Stimulated activated CD4-positive, alpha-beta T cell treated with anti-CD3 and anti-CD28 coated beads, TNF-alpha, amount 100 ng/mL, for 4 hours (primary cell): ENCODE results near the gene CCDC27.
"Not testable (repeated sequence)": the region's sequence is repeated elsewhere in the genome, so short reads cannot be mapped to it uniquely, and the experiment has no call there.

Experiments used
- DNase-seq, 3 experiments: peaks; one replicate each; pipeline ENCODE4 v3.0.0-alpha.2; 2020; ENCODE audit warnings: low read depth in 3 of 3

The CCDC27 gene

GRCh38 chr1:3736708-3737107, 15.5 kb upstream of the CCDC27 start:
- DNase-seq: no peak

GRCh38 chr1:3738943-3739342, 13.3 kb upstream of the CCDC27 start:
- DNase-seq: no peak

- no peak for DNase-seq
Measured at GRCh38 chr1:3740042-3740441, 12.2 kb upstream of the CCDC27 start.

GRCh38 chr1:3740752-3741151, 11.5 kb upstream of the CCDC27 start:
- DNase-seq: no peak

- no peak for DNase-seq
Measured at GRCh38 chr1:3741566-3742438, 10.4 kb upstream of the CCDC27 start.

GRCh38 chr1:3742439-3743298, 9.6 kb upstream of the CCDC27 start:
- DNase-seq: no peak

- DNase-seq: no peak
Measured at GRCh38 chr1:3743421-3743820, 8.8 kb upstream of the CCDC27 start.

GRCh38 chr1:3743826-3744225, 8.4 kb upstream of the CCDC27 start:
- DNase-seq: no peak

GRCh38 chr1:3744646-3745045, 7.6 kb upstream of the CCDC27 start:
- DNase-seq: no peak

GRCh38 chr1:3745071-3745470, 7.2 kb upstream of the CCDC27 start:
- no peak for DNase-seq

GRCh38 chr1:3745590-3746381, 6.5 kb upstream of the CCDC27 start:
- DNase-seq: no peak

GRCh38 chr1:3746389-3746829, 5.8 kb upstream of the CCDC27 start:
- DNase-seq: no peak

- DNase-seq: peak; percentile 77 to 83 (median 78)
Measured at GRCh38 chr1:3746830-3747521, 5.3 kb upstream of the CCDC27 start.

GRCh38 chr1:3747522-3747848, 4.8 kb upstream of the CCDC27 start:
- no peak for DNase-seq

GRCh38 chr1:3747903-3748302, 4.3 kb upstream of the CCDC27 start:
- no peak for DNase-seq

GRCh38 chr1:3748316-3748900, 3.8 kb upstream of the CCDC27 start:
- DNase-seq: not testable (repeated sequence)

GRCh38 chr1:3749512-3749911, 2.7 kb upstream of the CCDC27 start:
- no peak for DNase-seq

GRCh38 chr1:3750741-3751140, 1.5 kb upstream of the CCDC27 start:
- no peak for DNase-seq

- DNase-seq: no peak
Measured at GRCh38 chr1:3753656-3754454, 1.6 kb downstream of the CCDC27 start.

- DNase-seq: no peak
Measured at GRCh38 chr1:3756394-3756793, 4.1 kb downstream of the CCDC27 start.
